EH (cell line): ENCODE results near the gene PXMP4.

Source experiments
- DNase-seq: peaks from one replicate; pipeline ENCODE4 v3.0.0-alpha.2; 2015; ENCODE audit warnings: low read depth

The PXMP4 gene

DNA sequence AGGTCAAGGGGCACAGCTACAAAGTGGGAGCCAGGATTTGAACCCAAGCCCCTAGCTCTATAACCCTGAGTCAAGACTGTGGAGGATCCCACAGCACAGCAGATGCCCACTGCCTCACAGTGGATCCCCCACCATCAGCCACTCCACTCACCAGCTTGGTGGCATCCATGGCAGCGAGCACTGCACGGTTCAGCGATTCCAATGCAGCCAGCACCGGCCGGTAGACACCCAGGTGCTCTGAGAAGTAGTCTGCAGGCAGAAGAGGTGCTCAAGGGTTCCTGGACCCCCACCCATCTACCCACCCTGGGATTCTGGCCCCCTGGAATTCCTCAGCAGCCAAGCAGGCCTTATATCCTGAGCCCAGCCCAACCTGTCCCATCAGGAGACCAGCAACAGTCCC lies 50.9 kb downstream of the PXMP4 start:
- no peak for DNase-seq

- DNase-seq: no peak
These were observed 51.5 kb downstream of the PXMP4 start for GRCh38 chr20:33668466-33669155.

GRCh38 chr20:33667676-33668465 lies 52.2 kb downstream of the PXMP4 start:
- DNase-seq: peak; percentile 80

DNA sequence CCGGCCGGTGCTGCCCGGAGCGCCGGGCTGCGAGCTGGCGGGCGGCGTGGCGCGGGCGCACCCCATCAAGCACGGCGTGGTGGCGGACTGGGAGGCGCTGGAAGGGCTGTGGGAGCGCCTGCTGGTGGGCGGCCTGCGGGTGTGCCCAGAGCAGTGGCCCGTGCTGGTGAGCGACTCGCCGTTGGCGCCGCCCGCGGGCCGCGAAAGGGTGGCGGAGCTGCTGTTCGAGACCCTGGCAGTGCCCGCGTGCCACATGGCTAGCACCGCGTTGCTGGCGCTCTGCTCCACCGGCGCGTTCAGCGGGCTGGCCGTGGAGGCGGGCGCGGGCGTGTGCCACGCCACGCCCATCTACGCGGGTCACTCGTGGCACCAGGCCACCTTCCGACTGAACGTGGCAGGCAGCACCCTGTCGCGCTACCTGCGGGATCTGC lies 52.9 kb downstream of the PXMP4 start:
- peak; percentile 37 for DNase-seq

DNA sequence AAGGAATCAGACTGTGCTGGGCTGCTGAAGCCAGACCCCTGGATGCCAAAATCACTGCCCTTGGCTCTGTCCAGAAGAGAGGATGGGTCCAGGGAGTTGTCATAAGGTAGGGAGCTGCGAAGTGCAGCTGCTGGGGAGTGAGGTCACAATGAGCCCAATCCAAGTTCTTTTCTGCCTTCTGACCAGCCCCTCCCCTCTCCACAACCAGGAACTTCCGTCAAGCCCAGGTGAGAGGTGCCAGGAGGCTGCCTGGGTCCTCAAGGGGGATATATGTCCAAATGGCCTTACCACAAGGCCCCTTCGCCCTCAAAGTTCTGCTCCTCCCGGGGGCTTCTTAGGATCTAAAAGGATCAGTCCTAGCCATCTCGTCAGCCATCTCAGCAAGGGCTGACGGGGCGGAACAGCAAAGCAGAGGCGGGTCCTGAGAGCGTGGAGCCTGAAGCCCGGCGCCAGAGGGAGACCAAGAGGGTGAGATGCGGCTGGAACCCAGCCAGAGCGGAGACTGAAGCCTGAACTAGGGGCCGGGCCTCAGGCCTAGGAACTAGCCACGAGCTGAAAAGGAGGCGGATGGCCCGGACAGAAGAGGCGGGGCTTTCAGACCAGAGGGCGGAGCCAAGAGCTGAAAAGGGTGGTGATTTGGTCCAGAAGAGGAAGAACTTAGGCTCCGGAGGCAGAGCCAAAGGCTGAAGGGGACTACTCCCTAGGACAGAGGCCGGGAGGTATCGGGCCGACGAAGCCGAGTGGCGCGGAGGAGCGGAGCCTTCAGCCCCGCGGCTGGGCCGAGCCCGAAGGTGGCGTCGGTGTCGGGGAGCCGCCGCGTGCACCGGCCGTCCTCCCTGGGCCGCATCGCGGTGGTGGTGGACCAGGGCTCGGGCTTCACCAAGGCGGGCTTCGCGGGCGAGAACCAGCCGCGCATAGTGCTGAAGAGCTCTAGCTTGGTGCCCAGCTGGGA lies 53.5 kb downstream of the PXMP4 start, which contains the start of gene ACTL10:
ACTL10 (plus strand) TSS at position 651 of the 952 bp plus-strand sequence. CDS start 555 bp downstream, outside the sequence.
- peak; percentile 99 for DNase-seq

DNA sequence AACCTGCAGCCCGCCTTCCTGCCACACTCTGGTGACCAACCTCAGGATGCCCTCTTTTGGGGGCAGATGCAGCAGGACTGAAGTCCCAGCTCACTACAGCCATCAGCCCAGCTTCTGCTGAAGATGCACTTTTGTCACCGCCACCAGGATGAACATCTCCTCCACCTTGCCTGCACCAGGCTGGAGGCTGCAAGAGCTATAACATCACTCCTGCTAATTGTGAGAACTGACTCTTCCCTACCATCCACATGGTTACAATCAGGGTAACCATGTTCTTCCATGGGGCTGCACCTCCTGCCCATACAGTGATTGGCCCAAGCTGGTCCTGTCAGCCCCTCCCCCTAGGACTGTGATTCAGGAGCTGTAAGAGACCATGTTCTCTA lies 55.4 kb downstream of the PXMP4 start:
- peak; percentile 27 for DNase-seq

GRCh38 chr20:33664085-33664761 lies 55.9 kb downstream of the PXMP4 start:
- DNase-seq: no peak

DNA sequence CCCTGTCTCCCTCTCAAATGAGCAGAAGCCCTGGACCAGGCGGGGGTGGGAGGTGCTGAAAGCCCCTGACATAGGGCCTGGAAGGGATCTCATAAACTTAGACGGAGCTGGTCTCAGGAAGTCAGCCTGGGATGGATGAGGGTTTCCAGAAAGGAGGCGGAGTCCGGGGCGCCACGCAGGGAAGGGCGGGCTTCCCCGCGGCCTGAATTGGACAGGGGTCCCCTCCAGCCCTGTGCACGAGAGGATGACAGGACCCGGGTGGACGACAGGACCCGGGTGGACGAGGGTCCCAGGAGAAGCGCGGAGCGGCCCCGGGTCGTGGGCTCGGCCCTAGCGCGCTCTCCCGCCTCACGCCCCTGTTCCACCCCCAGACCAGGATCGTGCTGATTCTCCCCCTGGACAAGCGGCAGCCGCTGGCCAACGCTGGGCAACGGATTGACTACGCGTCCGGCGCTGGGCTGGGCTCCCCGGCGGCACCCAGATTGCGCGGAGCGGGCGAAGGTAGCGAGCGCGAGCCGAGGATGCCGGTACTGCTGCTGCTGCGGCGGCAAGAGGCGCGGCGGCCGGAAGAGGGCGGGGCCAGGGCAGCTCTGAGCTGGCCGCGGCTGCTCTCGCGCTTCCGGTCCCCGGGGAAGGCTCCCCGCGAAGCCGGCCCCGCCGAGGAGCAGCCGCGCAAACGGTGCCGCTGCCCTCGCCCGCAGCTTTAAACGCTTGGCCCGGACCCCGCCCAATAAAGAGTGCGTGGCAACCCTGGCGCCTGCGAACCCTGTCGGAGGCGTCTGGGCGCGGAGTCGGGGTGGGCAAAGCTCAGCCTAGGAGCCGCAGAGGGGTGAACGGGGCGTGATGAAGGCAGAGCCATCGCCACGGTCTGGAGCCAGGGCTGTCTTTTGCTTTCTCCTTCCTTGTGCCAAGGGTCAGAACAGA lies 56.7 kb downstream of the PXMP4 start:
- DNase-seq: peak; percentile 81

- no peak for DNase-seq
These were observed 57.9 kb downstream of the PXMP4 start, which contains the start of gene C20orf144 for GRCh38 chr20:33662172-33662571. Gene C20orf144 (plus strand): TSS chr20:33662327. CDS start chr20:33662346, 19 bp downstream.

- DNase-seq: no peak
These were observed 59.4 kb downstream of the PXMP4 start for GRCh38 chr20:33660685-33661058.

GRCh38 chr20:33660035-33660684 lies 60.0 kb downstream of the PXMP4 start:
- DNase-seq: no peak

GRCh38 chr20:33659341-33660034 lies 60.6 kb downstream of the PXMP4 start:
- DNase-seq: no peak

DNA sequence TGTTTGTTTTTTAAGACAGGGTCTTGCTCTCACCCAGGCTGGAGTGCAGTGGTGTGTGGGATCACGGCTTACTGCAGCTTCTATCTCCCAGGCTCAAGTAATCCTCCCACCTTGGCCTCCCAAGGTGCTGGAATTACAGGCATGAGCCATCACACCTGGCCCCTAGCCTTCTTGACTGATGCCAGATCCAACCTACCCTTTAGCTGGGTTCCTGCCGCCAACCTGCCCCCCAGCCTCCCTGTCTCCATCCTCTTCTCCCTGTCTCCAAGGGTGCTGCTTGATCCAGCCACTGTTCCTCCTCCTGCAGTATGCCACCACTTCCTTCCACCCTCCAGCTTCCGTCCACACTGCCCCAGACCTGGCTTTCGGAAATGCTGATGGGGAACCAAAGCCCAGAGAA lies 61.2 kb downstream of the PXMP4 start:
- no peak for DNase-seq

- DNase-seq: no peak
These were observed 61.6 kb downstream of the PXMP4 start for GRCh38 chr20:33658510-33658909.

DNA sequence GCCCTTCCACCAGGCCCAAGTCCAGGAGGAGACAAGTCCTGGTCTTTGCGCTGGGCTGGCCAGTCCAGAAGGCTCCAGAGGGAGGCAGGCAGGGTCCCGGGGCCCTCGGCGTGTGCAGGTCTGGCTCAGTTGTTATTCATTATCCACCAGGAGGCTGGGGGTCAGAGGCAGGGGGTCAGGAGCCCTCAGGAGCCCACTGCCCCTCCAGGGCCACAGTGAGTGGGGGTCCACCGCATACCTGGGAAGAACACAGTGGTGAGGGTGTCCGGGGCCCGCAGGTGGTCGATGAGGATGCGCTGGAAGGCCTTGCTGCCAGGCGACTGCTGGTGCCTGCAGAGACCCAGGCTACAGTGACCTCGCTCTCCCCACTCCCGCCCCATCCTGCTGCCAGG lies 62.4 kb downstream of the PXMP4 start:
- no peak for DNase-seq

DNA sequence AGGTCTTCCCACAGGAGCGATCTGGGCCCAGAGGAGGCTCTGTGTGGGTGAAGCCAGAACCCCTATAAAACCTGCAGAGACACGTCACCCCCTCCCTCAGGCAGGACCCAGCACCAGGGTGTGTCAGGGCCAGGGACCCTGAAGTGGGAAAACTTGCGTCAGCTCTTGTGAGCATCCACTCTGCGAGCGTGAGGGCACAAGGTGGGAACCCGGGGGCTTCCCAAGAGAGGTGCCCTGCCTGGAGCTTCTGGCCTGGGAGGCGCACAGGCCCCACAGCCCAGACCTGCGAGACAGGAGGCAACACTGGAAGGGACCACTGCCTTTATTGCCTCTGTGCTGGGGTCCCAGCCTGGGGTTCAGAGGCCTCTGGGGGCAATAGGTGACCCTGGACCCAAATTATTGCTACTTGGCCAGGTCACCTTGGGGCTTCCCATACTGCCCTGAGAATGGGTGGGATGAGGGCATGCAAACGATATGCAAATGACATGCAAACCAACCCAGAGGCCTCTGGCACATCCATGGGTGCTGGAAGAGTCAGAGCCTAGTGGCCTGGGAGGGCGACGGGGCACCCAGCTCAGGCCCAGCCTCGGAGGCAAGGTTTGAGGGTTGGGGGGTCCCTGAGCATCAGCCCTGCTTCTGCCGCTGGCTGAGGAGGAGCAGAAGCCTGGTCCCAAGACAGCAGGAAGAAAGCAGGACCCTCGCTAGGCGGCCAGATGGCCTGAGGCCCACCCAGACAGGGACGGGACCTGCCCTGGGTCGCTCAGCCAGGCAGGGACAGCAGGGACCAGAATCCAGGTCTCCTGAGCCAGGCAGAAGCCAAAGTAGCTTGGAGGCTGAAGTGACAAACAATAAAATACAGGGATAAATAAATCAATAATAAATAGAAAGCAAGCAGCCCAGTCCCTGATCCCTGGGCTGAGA lies 63.1 kb downstream of the PXMP4 start:
- DNase-seq: no peak

DNA sequence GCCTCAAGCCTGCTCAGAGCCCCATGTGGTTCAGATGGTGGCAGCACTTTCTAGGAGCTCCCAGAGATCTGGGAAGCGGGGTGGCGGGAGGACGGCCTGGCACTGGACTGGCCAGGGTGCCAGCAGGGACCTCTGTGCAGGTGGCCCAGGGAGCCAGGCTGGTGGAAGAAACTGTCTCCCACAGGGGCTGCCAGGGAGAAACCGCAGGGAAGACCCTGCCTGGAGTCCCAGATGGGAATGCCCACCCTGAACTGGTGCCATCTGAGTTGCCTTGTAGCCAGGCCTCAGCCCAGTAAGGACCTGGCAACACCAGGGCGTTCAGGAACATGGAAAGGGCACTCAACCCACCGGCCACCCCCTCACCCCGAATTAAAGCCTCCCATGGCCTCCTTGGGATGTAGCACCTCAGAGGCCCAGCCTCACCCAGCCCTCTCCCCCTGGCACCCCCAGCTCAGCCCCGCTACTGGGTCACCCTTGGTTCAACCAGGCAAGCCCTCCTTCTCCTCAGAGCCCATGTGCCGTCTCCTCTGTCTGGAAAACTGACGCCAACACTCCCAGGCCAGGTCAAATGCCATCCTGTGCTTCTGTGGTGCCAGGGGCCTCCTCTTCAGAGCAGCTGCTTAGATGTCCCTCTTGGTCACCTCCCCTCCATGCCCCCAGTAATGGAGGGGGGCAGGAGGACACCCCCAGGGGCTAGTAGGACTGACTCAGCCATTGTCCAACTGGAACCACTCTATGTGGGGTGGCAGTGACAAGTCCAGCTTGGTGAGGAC lies 63.9 kb downstream of the PXMP4 start:
- DNase-seq: no peak
